Activated CD4-positive, alpha-beta memory T cell treated with anti-CD3 and anti-CD28 coated beads, Interleukin-2, amount 10 ng/mL, durations not matched to agents 7 days and 5 days (primary cell): ENCODE measurements around the gene ADPRHL1. TPM values are rescaled to one million over a fixed set of nuclear protein-coding genes. Genes with fewer than 3 reads are reported as not detected.
"Not testable (repeated sequence)": the region's sequence is repeated elsewhere in the genome, so short reads cannot be mapped to it uniquely, and the experiment has no call there.

Experiments
- CTCF ChIA-PET: fragments of 350-600 bp; sonication (Branson Sonifier 250); formaldehyde crosslinking; loops from one replicate; lab custom pipeline; 2021; ENCODE audit warnings: antibody characterized with exemption, inconsistent platforms; lab: Charles Lee
- POLR2A ChIA-PET: fragments of 350-600 bp; sonication (Branson Sonifier 250); formaldehyde crosslinking; loops from one replicate; lab custom pipeline; 2021; ENCODE audit warnings: antibody characterized with exemption; lab: Charles Lee
- DNase-seq: peaks from one replicate; pipeline ENCODE4 v3.0.0-alpha.2; 2020
- H3K27ac Mint-ChIP-seq: one replicate; pipeline ENCODE4 v1.8.0; 2021; ENCODE audit warnings: mild to moderate bottlenecking, mixed read lengths
- H3K27me3 Mint-ChIP-seq: one replicate; pipeline ENCODE4 v1.8.0; 2021; ENCODE audit warnings: mixed read lengths
- H3K36me3 Mint-ChIP-seq: one replicate; pipeline ENCODE4 v1.8.0; 2021; ENCODE audit warnings: low read depth, mixed read lengths
- H3K4me1 Mint-ChIP-seq: one replicate; pipeline ENCODE4 v1.8.0; 2021; ENCODE audit warnings: mixed read lengths
- H3K4me3 Mint-ChIP-seq: one replicate; pipeline ENCODE4 v1.8.0; 2021; ENCODE audit warnings: mild to moderate bottlenecking, mixed read lengths
- H3K9me3 Mint-ChIP-seq: one replicate; pipeline ENCODE4 v1.8.0; 2021; ENCODE audit warnings: mixed read lengths
- total RNA-seq, 2 experiments: library from RNA; stranded (reverse); gene quantifications; one replicate each; pipeline ENCODE4 v1.2.3, GENCODE V29; 2021

Gene ADPRHL1
- total RNA-seq, 2 experiments from 2014 or later = 0.71 to 0.75 TPM

- ChIA-PET CTCF (no interaction called here), POLR2A (no interaction called here)
- Mint-ChIP-seq H3K4me3 (no peak overlapping the region), H3K27me3 (no peaks in the 10 kb centered on the region), H3K36me3 (peaks cover 7% of the 10 kb centered on the region), H3K9me3 (peaks cover 4% of the 10 kb centered on the region), H3K27ac (no peak overlapping the region), H3K4me1 (no peaks in the 10 kb centered on the region)
- DNase-seq = no peak
These were observed 5.7 kb downstream of the ADPRHL1 start for GRCh38 chr13:113447596-113447995.

DNA sequence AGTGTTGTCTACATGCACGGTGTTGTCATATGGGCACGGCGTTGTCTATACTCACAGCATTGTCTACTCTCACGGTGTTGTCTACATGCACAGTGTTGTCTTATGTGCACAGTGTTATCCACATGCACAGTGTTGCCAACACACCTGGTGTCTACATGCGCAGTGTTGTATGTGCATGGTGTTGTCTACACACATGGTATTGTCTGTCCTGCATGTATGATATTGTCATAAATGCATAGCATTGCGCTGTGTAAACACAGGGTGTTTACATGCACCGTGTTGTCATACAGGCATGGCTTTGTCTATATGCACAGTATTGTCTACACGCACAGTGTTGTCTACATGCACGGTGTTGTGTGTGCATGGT is 6.8 kb downstream of the ADPRHL1 start:
- peaks cover 7% of the 10 kb centered on the region for H3K36me3 Mint-ChIP-seq
- H3K4me3 Mint-ChIP-seq = no peak overlapping the region
- peaks cover 4% of the 10 kb centered on the region for H3K9me3 Mint-ChIP-seq
- no peaks in the 10 kb centered on the region for H3K27me3 Mint-ChIP-seq
- H3K27ac Mint-ChIP-seq = no peak overlapping the region
- no peaks in the 10 kb centered on the region for H3K4me1 Mint-ChIP-seq
- CTCF ChIA-PET = no interaction called here
- no peak for DNase-seq
- POLR2A ChIA-PET = no interaction called here

DNA sequence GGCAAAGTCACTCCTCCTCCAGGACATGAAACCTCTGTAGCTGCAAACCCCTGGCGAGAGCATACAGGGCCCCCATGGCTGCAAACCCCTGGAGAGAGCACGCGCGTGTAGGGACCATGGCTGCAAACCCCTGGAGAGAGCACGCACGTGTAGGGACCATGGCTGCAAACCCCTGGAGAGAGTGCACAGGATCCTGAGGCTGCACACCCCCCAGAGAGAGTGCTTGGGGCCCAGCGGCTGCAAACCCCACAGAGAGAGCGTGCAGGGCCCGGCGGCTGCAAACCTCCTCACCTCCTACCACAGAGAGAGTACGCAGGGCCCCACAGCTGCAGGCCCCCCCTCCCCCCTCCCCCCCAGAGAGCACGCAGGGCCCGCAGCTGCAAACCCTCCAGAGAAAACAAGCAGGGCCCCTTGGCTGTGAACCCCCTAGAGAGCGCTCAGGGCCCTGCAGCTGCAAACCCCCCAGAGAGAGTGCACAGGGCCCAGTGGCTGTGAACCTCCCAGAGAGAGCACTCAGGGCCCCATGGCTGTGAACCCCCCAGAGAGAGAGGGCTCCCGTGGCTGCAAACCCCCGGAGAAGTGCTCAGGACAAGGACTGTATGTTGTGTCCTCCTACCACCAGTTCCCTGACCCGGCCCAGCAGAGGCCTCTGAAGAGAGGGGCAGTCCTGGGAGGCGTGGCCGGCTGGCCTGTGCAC is 7.3 kb downstream of the ADPRHL1 start:
- Mint-ChIP-seq H3K4me1 (no peaks in the 10 kb centered on the region), H3K27me3 (no peaks in the 10 kb centered on the region), H3K36me3 (peaks cover 7% of the 10 kb centered on the region), H3K4me3 (no peak overlapping the region), H3K27ac (no peak overlapping the region), H3K9me3 (peaks cover 4% of the 10 kb centered on the region)
- ChIA-PET CTCF (no interaction called here), POLR2A (no interaction called here)
- no peak for DNase-seq

DNA sequence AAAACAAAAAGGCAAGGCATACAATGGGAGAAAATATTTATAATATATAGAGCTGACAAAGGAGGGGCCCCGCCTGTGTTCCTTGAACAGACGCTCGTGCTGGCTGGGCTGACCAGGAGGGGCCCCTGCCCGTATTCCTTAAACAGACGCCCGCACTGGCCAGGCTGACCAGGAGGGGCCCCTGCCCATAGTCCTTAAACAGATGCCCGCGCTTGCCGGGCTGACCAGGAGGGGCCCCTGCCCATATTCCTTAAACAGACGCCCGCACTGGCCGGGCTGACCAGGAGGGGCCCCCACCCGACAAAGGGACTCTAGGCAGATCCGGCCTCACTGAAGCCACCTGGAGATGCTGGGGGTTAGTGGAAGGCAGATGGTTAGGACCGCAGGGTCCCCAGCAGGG is 9.3 kb downstream of the ADPRHL1 start:
- Mint-ChIP-seq H3K4me1 (no peaks in the 10 kb centered on the region), H3K27ac (no peak overlapping the region), H3K4me3 (no peak overlapping the region), H3K36me3 (peaks cover 7% of the 10 kb centered on the region), H3K27me3 (no peaks in the 10 kb centered on the region), H3K9me3 (peaks cover 4% of the 10 kb centered on the region)
- POLR2A ChIA-PET = no interaction called here
- CTCF ChIA-PET = no interaction called here
- DNase-seq = no peak

- Mint-ChIP-seq H3K9me3 (peaks cover 4% of the 10 kb centered on the region), H3K27ac (no peak overlapping the region), H3K27me3 (no peaks in the 10 kb centered on the region), H3K36me3 (peaks cover 5% of the 10 kb centered on the region), H3K4me3 (no peak overlapping the region), H3K4me1 (no peaks in the 10 kb centered on the region)
- DNase-seq = no peak
- POLR2A ChIA-PET = no interaction called here
- CTCF ChIA-PET = no interaction called here
These were observed 10.3 kb downstream of the ADPRHL1 start for GRCh38 chr13:113442985-113443362.

DNA sequence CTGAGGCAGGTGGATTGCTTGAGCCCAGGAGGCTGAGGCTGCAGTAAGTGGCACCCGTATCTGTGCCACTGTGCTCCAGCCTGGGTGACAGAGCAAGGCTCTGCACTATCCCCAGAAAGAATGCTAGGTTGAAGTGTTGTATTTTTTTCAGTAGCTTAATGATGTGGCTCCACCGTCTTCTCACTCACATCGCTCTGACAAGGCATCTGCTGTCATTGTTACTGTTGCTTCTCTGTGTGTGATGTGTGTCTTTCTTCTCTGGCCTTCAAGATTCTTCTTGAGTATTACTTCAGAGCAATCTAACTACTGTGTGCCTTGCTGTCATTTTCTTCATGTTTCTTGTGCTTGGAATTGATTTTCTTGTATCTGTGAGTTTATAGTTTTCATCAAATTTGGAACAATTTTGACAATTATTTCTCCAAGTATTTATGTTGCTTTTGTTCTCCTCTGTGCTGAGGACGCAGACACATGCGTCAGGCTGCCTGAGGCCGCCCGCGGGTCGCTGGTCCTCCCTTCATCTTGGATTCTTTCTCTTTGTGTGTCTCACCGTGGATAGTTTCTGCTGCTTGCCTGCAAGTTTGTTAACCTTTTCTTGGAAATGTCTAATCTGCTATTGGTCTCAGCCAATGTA is 10.8 kb downstream of the ADPRHL1 start:
- ChIA-PET POLR2A (no interaction called here), CTCF (no interaction called here)
- DNase-seq = no peak
- no peak overlapping the region for H3K4me3 Mint-ChIP-seq
- H3K9me3 Mint-ChIP-seq = peaks cover 3% of the 10 kb centered on the region
- H3K4me1 Mint-ChIP-seq = no peaks in the 10 kb centered on the region
- H3K27me3 Mint-ChIP-seq = no peaks in the 10 kb centered on the region
- no peak overlapping the region for H3K27ac Mint-ChIP-seq
- peaks cover 2% of the 10 kb centered on the region for H3K36me3 Mint-ChIP-seq

- POLR2A ChIA-PET = no interaction called here
- Mint-ChIP-seq H3K27ac (no peak overlapping the region), H3K27me3 (no peaks in the 10 kb centered on the region), H3K4me3 (no peak overlapping the region), H3K9me3 (peaks cover 2% of the 10 kb centered on the region), H3K4me1 (no peaks in the 10 kb centered on the region), H3K36me3 (no peaks in the 10 kb centered on the region)
- CTCF ChIA-PET = no interaction called here
- DNase-seq = no peak
These were observed 11.6 kb downstream of the ADPRHL1 start for GRCh38 chr13:113441661-113442060.

DNA sequence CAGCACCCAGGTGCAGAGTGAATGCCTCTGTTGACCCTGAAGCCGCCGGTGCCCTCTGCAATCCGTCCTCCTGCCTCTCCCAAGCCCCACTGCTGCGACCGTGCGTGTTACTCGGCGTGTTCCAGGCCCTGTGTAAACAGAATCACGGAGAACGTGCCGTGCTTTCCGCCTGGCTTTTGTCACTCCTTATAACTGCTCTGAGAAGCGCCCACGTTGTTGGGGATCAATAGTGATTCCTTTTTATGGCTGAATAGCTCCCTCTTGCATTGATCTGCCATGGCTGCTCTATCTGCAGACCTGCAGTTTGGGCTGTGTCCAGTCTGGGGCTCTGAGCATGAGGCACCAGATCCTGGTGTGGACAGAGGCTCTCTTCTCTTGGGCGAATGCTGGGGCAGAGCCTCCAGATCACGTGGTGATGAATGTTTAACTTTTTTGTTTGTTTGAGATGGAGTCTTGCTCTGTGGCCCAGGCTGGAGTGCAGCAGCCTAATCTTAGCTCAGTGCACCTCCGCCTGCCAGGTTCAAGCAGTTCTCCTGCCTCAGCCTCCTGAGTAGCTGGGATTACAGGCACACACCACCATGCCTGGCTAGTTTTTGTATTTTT is 15.8 kb downstream of the ADPRHL1 start:
- H3K36me3 Mint-ChIP-seq = no peaks in the 10 kb centered on the region
- ChIA-PET CTCF (no interaction called here), POLR2A (interaction anchor here (1.2 kb wide), 1 partner anchor 52 kb away, joined by 3 read pairs; the partner anchor contains the start of gene DCUN1D2)
- H3K4me3 Mint-ChIP-seq = no peak overlapping the region
- H3K9me3 Mint-ChIP-seq = peaks cover 2% of the 10 kb centered on the region
- H3K4me1 Mint-ChIP-seq = no peaks in the 10 kb centered on the region
- H3K27ac Mint-ChIP-seq = no peak overlapping the region
- no peaks in the 10 kb centered on the region for H3K27me3 Mint-ChIP-seq
- no peak for DNase-seq

DNA sequence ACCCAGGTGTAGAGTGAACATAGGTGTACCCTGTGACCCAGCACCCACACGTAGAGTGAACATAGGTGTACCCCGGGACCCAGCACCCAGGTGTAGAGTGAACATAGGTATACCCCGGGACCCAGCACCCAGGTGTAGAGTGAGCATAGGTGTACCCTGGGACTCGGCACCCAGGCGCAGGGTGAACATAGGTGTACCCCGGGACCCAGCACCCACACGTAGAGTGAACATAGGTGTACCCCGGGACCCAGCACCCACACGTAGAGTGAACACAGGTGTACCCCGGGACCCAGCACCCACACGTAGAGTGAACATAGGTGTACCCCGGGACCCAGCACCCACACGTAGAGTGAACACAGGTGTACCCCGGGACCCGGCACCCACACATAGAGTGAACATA is 16.4 kb downstream of the ADPRHL1 start:
- H3K4me3 Mint-ChIP-seq, DNase-seq, CTCF ChIA-PET, H3K27ac Mint-ChIP-seq, H3K27me3 Mint-ChIP-seq, H3K9me3 Mint-ChIP-seq, H3K4me1 Mint-ChIP-seq, H3K36me3 Mint-ChIP-seq: not testable (repeated sequence)
- POLR2A ChIA-PET = interaction anchor here (1.2 kb wide), 1 partner anchor 53 kb away, joined by 3 read pairs; the partner anchor contains the start of gene DCUN1D2

DNA sequence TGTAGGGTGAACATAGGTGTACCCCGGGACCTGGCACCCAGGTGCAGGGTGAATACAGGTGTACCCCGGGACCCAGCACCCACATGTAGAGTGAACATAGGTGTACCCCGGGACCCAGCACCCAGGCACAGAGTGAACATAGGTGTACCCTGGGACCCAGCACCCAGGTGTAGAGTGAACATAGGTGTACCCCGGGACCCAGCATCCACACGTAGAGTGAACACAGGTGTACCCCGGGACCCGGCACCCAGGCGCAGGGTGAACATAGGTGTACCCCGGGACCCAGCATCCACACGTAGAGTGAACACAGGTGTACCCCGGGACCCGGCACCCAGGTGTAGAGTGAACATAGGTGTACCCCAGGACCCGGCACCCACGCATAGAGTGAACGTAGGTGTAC is 17.4 kb downstream of the ADPRHL1 start:
- H3K36me3 Mint-ChIP-seq, CTCF ChIA-PET, H3K4me1 Mint-ChIP-seq, H3K27me3 Mint-ChIP-seq, DNase-seq, POLR2A ChIA-PET, H3K27ac Mint-ChIP-seq, H3K4me3 Mint-ChIP-seq, H3K9me3 Mint-ChIP-seq: not testable (repeated sequence)

DNA sequence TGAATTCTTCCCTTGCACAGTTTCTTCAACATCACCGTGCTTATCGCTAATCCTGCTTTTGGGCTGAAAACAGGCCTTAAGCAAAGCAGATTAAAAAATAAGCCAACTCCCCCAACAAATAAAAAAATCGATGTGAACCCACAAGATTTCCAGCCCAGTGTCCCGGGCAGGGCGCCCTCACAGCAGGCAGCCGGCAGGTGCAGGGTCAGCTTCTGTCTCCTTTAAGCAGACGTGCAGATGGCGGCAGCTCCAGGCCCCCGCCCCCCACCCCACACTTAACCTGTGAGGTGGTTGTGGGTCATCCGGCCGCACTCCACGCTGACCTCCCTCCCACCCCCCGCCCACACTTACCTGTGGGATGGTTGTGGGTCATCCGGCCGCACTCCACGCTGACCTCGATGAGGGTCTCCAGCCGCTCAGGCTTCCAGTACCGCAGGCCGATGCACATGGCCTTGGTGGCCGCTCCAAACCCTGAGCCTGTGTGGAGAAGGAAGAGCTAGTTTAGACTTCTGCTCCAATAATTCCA is 19.8 kb downstream of the ADPRHL1 start:
- POLR2A ChIA-PET = no interaction called here
- CTCF ChIA-PET = no interaction called here

GRCh38 chr13:113432506-113433270 is 20.6 kb downstream of the ADPRHL1 start:
- no peak overlapping the region for H3K4me3 Mint-ChIP-seq
- ChIA-PET POLR2A (no interaction called here), CTCF (no interaction called here)
- no peak overlapping the region for H3K27ac Mint-ChIP-seq
- DNase-seq = no peak
- no peaks in the 10 kb centered on the region for H3K36me3 Mint-ChIP-seq
- peaks cover 2% of the 10 kb centered on the region for H3K9me3 Mint-ChIP-seq
- no peaks in the 10 kb centered on the region for H3K4me1 Mint-ChIP-seq
- H3K27me3 Mint-ChIP-seq = no peaks in the 10 kb centered on the region

More for the DNA sequence above, 19.8 kb downstream of the ADPRHL1 start:
- Mint-ChIP-seq H3K27ac (no peak overlapping the region), H3K4me3 (no peak overlapping the region), H3K4me1 (no peaks in the 10 kb centered on the region), H3K27me3 (no peaks in the 10 kb centered on the region), H3K36me3 (no peaks in the 10 kb centered on the region), H3K9me3 (peaks cover 2% of the 10 kb centered on the region)
- no peak for DNase-seq

- CTCF ChIA-PET = no interaction called here
- Mint-ChIP-seq H3K4me3 (no peak overlapping the region), H3K36me3 (no peaks in the 10 kb centered on the region), H3K4me1 (no peaks in the 10 kb centered on the region), H3K27me3 (no peaks in the 10 kb centered on the region), H3K9me3 (no peaks in the 10 kb centered on the region), H3K27ac (no peak overlapping the region)
- DNase-seq = no peak
- POLR2A ChIA-PET = no interaction called here
These were observed 22.1 kb downstream of the ADPRHL1 start for GRCh38 chr13:113431171-113431570.
